GM19468 (cell line): ENCODE measurements around the gene DPM1.

ENCODE experiments used
- ATAC-seq: cut with Tn5 transposase; IDR thresholded peaks from one replicate; pipeline ENCODE4 v1.9.1; 2021; ENCODE audit warnings: mild to moderate bottlenecking, moderate library complexity, moderate number of reproducible peaks; ENCODE audit not compliant: unreplicated experiment; ENCODE audit errors: extremely low read depth

The DPM1 gene

GRCh38 chr20:50932016-50932485 is 26.3 kb downstream of the DPM1 start:
- no peak for ATAC-seq

DNA sequence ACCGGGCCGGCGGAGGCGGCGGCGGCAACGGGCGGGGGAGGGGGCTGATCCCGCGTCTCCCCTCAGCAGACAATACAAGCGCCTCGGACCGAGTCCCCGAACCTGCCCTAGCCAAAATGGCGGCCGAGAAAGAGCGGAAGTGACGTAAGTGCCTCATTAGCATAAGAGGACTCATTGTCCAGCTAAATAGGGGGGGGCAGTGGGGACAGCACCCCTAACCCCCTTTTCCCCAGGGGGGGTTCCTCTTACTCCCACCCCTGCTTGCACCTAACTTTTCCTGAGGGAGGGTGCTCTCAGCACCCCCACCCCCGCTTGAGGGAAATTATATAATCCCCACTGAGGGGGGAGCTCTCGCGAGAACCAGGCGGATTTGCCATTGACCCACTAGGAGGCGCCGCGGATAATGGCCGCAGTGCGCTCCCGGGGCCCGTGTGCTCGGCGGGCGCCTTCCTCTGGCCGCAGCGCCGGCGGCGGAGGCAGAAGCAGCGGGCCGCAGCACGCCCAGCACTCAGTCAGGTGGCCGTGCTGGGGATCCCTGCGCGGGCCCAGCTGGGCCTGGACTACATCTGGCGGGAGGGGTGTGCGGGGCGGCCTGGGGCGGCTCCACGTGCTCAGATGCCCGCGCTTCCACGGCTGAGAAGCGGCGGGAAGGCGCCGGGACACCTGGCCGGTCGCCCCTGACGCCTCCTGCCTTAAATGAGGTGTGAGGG is 26.9 kb downstream of the DPM1 start, which contains the start of gene ADNP:
Gene ADNP (minus strand): TSS at position 132 of the 710 bp plus-strand sequence. CDS start 27,441 bp downstream, outside the sequence.
- peak; percentile 49 for ATAC-seq

GRCh38 chr20:50930976-50931305 is 27.4 kb downstream of the DPM1 start:
- ATAC-seq = no peak

DNA sequence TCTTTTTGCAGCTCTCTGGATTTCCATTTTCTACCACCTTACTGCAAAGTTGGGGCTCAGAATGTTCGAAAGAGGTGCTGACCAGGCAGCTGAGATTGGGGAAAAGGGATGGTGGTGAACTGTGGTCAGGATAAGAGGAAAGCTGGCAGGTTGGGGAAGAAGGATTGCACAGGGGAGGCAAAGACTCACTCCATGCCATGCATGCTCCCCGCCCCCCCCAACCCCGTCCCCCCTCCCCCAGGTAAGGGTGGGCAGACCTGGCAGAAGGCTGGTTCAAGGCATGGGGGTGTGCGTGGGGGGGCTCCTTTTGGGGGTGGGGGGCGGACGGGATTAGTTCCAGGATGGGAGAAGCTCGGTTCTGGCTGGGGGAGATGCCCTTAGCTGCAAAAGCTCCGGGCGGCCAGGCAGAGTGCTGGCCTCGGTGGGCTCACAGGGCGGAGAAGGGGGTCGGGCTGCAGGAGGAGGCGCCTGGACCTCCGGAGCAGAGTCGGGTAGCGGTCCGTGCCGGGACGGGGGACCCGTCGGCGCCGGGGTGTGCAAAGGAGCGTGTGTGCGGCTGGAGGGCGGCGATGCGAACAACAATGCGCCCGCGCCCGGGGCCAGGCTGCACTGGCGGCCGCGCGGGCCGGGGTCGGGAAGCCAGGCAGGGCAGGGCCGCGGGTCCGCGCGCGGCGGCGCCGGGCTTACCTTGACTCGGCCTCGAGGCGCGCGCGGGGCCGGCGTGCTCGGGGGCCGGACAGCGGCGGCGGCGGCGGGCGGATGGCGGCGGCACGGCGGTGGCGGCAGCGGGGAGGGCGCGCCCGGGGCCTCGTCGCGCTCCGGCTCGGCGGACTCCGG is 28.0 kb downstream of the DPM1 start:
- no peak for ATAC-seq

- peak; percentile 61 for ATAC-seq
Measured at GRCh38 chr20:50929299-50930138, 28.8 kb downstream of the DPM1 start.

DNA sequence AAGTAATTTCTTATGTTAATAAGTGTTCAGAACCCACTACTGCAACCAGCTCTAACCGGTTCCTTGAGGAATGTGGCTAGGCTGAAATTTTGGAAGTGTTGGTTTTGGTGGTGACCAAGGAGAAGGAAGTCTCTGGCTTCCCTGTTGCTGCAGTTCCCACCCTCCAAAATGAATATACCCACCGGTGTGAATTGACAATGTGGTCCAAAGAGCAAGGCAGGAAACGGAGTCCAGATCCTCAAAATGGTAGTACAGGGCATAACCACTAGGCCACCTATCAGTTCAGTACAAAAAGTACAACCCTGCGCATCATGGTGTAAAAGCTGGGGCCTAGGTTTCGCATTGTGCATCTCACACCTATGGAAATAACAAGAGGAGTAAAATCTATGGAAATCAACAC is 29.9 kb downstream of the DPM1 start:
- no peak for ATAC-seq

DNA sequence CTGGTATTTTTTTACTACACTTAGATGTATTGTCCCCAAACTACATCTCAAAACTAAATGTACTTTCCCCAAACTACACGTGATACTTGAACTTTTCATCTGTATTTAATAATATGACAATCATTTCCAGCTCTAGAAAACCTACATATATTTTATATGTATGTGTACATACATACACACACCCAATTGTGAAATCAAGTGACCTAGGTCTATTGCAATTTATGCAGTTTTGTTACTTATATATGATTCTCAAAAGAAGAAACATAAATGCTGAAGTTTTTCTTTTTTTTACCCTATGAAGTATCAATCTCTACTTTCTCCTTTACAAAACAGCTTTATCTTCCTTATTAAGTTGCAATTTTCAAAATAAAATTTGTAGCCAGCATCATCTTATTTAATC is 31.8 kb downstream of the DPM1 start:
- ATAC-seq = no peak

GRCh38 chr20:50924261-50924920 is 33.9 kb downstream of the DPM1 start:
- ATAC-seq = no peak

GRCh38 chr20:50921803-50922501 is 36.4 kb downstream of the DPM1 start:
- ATAC-seq = no peak

GRCh38 chr20:50920997-50921396 is 37.3 kb downstream of the DPM1 start:
- no peak for ATAC-seq

GRCh38 chr20:50919567-50919966 is 38.8 kb downstream of the DPM1 start:
- no peak for ATAC-seq

DNA sequence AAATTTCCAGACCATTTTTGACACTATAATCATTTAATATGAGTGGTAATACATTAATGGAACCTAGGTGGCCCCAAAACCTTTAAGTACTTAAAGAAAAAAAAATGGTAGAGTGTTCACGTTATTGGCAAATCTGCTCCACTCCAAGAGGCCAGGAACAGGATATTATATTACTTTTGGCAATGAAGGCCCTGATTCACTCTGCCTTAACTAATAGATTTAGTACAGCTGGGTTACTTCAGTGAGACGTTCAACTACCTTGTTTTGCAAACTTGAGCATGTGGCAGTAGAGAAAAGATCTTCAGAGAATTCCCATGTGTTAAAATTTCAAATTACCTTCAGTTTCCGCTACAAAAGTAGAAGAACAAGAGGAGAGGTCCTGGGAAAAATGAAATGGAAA is 39.9 kb downstream of the DPM1 start:
- ATAC-seq = no peak

DNA sequence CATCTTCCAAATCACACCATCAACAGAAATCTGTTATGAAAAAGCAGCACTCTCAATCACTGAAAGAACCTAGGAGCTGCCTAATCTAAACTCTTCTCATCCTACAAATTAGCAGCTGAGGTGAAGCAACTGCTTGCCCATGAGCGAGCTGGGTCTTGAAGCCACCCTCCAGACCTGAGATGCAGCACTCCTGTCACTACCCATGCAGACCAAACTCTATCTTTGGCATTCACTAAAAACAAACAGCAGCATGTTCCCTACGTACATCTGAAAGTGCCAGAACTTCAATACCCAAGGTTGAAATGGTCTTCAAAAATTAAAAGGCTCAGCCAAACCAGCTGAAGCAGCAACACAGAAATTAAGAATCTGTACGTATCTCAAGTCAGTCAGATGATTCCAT is 41.4 kb downstream of the DPM1 start:
- ATAC-seq = no peak

DNA sequence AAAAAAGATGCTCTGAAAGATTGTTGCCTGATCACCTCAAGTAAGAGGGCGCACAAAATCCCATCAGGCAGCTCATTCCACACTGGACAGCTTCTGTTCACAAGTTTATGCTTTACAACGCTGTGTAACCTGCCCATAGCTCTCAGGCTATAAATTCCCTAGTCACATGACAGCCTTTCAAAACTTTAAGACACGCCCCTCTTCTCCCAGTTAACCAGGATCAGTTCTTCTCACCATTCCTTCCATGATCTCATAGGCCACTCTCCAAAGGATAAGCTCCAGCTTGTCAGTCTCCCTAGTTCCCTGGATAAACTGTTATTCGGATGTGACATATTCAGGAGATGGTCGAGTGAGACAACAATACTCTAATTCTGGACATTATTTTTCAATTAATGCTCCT is 42.1 kb downstream of the DPM1 start:
- ATAC-seq = no peak

GRCh38 chr20:50915424-50915823 is 42.9 kb downstream of the DPM1 start:
- ATAC-seq = no peak

DNA sequence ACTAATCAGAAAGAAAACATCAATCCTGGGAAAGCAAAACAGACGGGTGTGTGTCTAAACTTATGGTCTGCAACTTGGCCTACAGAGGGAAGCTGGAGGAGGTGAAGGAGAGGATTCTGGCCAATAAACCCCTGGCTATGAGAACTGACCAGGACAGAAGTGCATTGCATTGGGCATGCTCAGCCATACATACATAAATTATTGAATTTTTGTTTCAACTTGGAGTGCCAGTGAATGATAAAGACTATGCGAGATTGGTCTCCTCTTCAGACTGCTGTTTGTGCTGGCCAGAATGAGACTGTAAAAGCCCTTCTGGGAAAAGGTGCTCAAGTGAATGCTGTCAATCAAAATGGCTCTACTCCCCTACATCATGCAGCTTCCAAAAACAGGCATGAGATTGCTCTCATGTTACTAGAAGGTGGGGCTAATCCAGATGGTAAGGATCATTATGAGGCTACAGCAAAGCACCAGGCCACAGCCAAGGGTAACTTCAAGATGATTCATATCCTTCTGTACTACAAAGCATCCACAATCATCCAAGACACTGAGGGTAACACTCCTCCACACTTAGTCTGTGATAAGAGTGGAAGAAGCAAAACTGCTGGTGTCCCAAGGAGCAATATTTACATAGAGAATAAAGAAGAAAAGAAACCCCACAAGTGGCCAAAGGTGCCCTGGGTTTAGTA is 44.5 kb downstream of the DPM1 start:
- no peak for ATAC-seq

- ATAC-seq = peak; percentile 42
Measured at GRCh38 chr20:50911716-50912115, 46.6 kb downstream of the DPM1 start.

- ATAC-seq = no peak
Measured at GRCh38 chr20:50911030-50911429, 47.3 kb downstream of the DPM1 start.

- no peak for ATAC-seq
Measured at GRCh38 chr20:50909413-50909812, 48.9 kb downstream of the DPM1 start.
